ENCODE data around the gene PPIB.

Gene PPIB

GRCh38 chr15:64148168-64148567, 14.7 kb downstream of the PPIB start:
- H3K36me3 ChIP-seq (ENCODE audit: insufficient read depth, low read length): peaks cover 13% of the 10 kb centered on the region; the same call in 1 of the 2 replicates
- peaks cover 13% of the 10 kb centered on the region for H3K4me1 ChIP-seq (ENCODE audit: insufficient read depth, low read length, poor library complexity, severe bottlenecking)
- TF ChIP-seq CTCF (conservative IDR thresholded peaks at IDR 0.05; ENCODE audit: low read length): no peak
- TF ChIP-seq EZH2phosphoT487 (IDR thresholded peaks at IDR 0.05; ENCODE audit: borderline replicate concordance): no peak
- no peaks in the 10 kb centered on the region for H4K20me1 ChIP-seq (ENCODE audit: insufficient read depth, low read length, poor library complexity, severe bottlenecking)
- H2AFZ ChIP-seq (ENCODE audit: low read length): no peak overlapping the region
- no peak overlapping the region for H3K4me2 ChIP-seq (ENCODE audit: low read depth, low read length, poor library complexity, severe bottlenecking)
- no peaks in the 10 kb centered on the region for H3K79me2 ChIP-seq (ENCODE audit: insufficient read depth, low read length)
- H3K9ac ChIP-seq (ENCODE audit: low read depth, low read length, poor library complexity, severe bottlenecking): no peak overlapping the region
- H3K27me3 ChIP-seq (ENCODE audit: insufficient read depth, low read length, poor library complexity, severe bottlenecking): no peaks in the 10 kb centered on the region
- H3F3A ChIP-seq (ENCODE audit: low read depth): no peaks in the 10 kb centered on the region
- no peaks in the 10 kb centered on the region for H3K9me3 ChIP-seq (ENCODE audit: insufficient read depth, low read depth, low read length)
- H3K4me3 ChIP-seq (ENCODE audit: low read length, poor library complexity, severe bottlenecking): no peak overlapping the region
- H3K9me2 ChIP-seq (replicated peaks; ENCODE audit: low read depth, low read length): no peaks in the 10 kb centered on the region

- no peak for TF ChIP-seq CTCF (conservative IDR thresholded peaks at IDR 0.05; ENCODE audit: low read length)
- TF ChIP-seq EZH2phosphoT487 (IDR thresholded peaks at IDR 0.05; ENCODE audit: borderline replicate concordance): no peak
These were observed 15.7 kb downstream of the PPIB start for GRCh38 chr15:64146885-64147681.

GRCh38 chr15:64146520-64146884, 16.3 kb downstream of the PPIB start:
- no peaks in the 10 kb centered on the region for H3K27me3 ChIP-seq (ENCODE audit: insufficient read depth, low read length, poor library complexity, severe bottlenecking)
- no peak for TF ChIP-seq CTCF (conservative IDR thresholded peaks at IDR 0.05; ENCODE audit: low read length)
- TF ChIP-seq EZH2phosphoT487 (IDR thresholded peaks at IDR 0.05; ENCODE audit: borderline replicate concordance): no peak
- H3K9me2 ChIP-seq (replicated peaks; ENCODE audit: low read depth, low read length): no peaks in the 10 kb centered on the region
- no peaks in the 10 kb centered on the region for H3K79me2 ChIP-seq (ENCODE audit: insufficient read depth, low read length)
- no peak overlapping the region for H3K9ac ChIP-seq (ENCODE audit: low read depth, low read length, poor library complexity, severe bottlenecking)
- H3K4me2 ChIP-seq (ENCODE audit: low read depth, low read length, poor library complexity, severe bottlenecking): no peak overlapping the region
- H3K4me1 ChIP-seq (ENCODE audit: insufficient read depth, low read length, poor library complexity, severe bottlenecking): peaks cover 8% of the 10 kb centered on the region
- no peak overlapping the region for H3K4me3 ChIP-seq (ENCODE audit: low read length, poor library complexity, severe bottlenecking)
- peaks cover 13% of the 10 kb centered on the region; the same call in 1 of the 2 replicates for H3K36me3 ChIP-seq (ENCODE audit: insufficient read depth, low read length)
- H4K20me1 ChIP-seq (ENCODE audit: insufficient read depth, low read length, poor library complexity, severe bottlenecking): no peaks in the 10 kb centered on the region
- no peaks in the 10 kb centered on the region for H3K9me3 ChIP-seq (ENCODE audit: insufficient read depth, low read depth, low read length)
- no peak overlapping the region for H2AFZ ChIP-seq (ENCODE audit: low read length)
- H3F3A ChIP-seq (ENCODE audit: low read depth): no peaks in the 10 kb centered on the region

More at GRCh38 chr15:64146885-64147681, 15.7 kb downstream of the PPIB start:
- no peak overlapping the region for H3K9ac ChIP-seq (ENCODE audit: low read depth, low read length, poor library complexity, severe bottlenecking)
- H4K20me1 ChIP-seq (ENCODE audit: insufficient read depth, low read length, poor library complexity, severe bottlenecking): no peaks in the 10 kb centered on the region
- peaks cover 8% of the 10 kb centered on the region for H3K4me1 ChIP-seq (ENCODE audit: insufficient read depth, low read length, poor library complexity, severe bottlenecking)
- peaks cover 13% of the 10 kb centered on the region; the same call in 1 of the 2 replicates for H3K36me3 ChIP-seq (ENCODE audit: insufficient read depth, low read length)
- H3K9me2 ChIP-seq (replicated peaks; ENCODE audit: low read depth, low read length): no peaks in the 10 kb centered on the region
- no peak overlapping the region for H3K4me3 ChIP-seq (ENCODE audit: low read length, poor library complexity, severe bottlenecking)
- H3K9me3 ChIP-seq (ENCODE audit: insufficient read depth, low read depth, low read length): no peaks in the 10 kb centered on the region
- H2AFZ ChIP-seq (ENCODE audit: low read length): no peak overlapping the region
- no peaks in the 10 kb centered on the region for H3F3A ChIP-seq (ENCODE audit: low read depth)
- no peaks in the 10 kb centered on the region for H3K79me2 ChIP-seq (ENCODE audit: insufficient read depth, low read length)
- no peaks in the 10 kb centered on the region for H3K27me3 ChIP-seq (ENCODE audit: insufficient read depth, low read length, poor library complexity, severe bottlenecking)
- H3K4me2 ChIP-seq (ENCODE audit: low read depth, low read length, poor library complexity, severe bottlenecking): no peak overlapping the region

Data from Loucy (cell line).